Smooth muscle cell (in vitro differentiated cells): ENCODE measurements around the gene CR1L. TPM values are rescaled to one million over a fixed set of nuclear protein-coding genes. Genes with fewer than 3 reads are reported as not detected.
A peak's percentile ranks its signal among the peaks of the same experiment; 100 is the strongest.
"Not testable (repeated sequence)": the region's sequence is repeated elsewhere in the genome, so short reads cannot be mapped to it uniquely, and the experiment has no call there.

Source experiments
- DNase-seq: peaks from one replicate; lab custom pipeline; 2025; ENCODE audit not compliant: unreplicated experiment; lab: John Stamatoyannopoulos, UW
- H2AFZ ChIP-seq: fragments of 200-600 bp; sonication (generic); 2 replicates; pipeline ENCODE4 v1.6.0; 2016; ENCODE audit warnings: antibody characterized with exemption, low read depth, mild to moderate bottlenecking
- H3F3A ChIP-seq: fragments of 200-600 bp; sonication (generic); 2 replicates; pipeline ENCODE4 v1.6.0; 2017; ENCODE audit warnings: antibody characterized with exemption, low read depth
- H3K27ac ChIP-seq: fragments of 200-600 bp; sonication (generic); 2 replicates; pipeline ENCODE4 v1.5.1; 2016; ENCODE audit warnings: low read depth, mild to moderate bottlenecking
- H3K27me3 ChIP-seq: fragments of 200-600 bp; sonication (generic); 2 replicates; pipeline ENCODE4 v1.6.1; 2016; ENCODE audit warnings: low read depth, mild to moderate bottlenecking
- H3K36me3 ChIP-seq: fragments of 200-600 bp; sonication (generic); 2 replicates; pipeline ENCODE4 v1.5.1; 2016; ENCODE audit warnings: low read depth
- H3K4me1 ChIP-seq: fragments of 200-600 bp; sonication (generic); 2 replicates; pipeline ENCODE4 v1.5.1; 2016; ENCODE audit warnings: low read depth
- H3K4me2 ChIP-seq: fragments of 200-600 bp; sonication (generic); 2 replicates; pipeline ENCODE4 v1.6.0; 2016; ENCODE audit warnings: mild to moderate bottlenecking
- H3K4me3 ChIP-seq: fragments of 200-600 bp; sonication (generic); 2 replicates; pipeline ENCODE4 v1.5.1; 2016; ENCODE audit warnings: mild to moderate bottlenecking
- H3K79me2 ChIP-seq: fragments of 200-600 bp; sonication (generic); 2 replicates; pipeline ENCODE4 v1.6.0; 2016; ENCODE audit warnings: low read depth, mild to moderate bottlenecking
- H3K9ac ChIP-seq: fragments of 200-600 bp; sonication (generic); 2 replicates; pipeline ENCODE4 v1.6.0; 2016; ENCODE audit warnings: low read depth
- H3K9me3 ChIP-seq: fragments of 200-600 bp; sonication (generic); replicated peaks from 2 replicates; pipeline ENCODE4 v1.5.1; 2016; ENCODE audit warnings: low read depth
- H4K20me1 ChIP-seq: fragments of 200-600 bp; sonication (generic); 2 replicates; pipeline ENCODE4 v1.6.0; 2016; ENCODE audit warnings: low read depth
- CTCF ChIP-seq: fragments of 200-600 bp; sonication (generic); IDR thresholded peaks from 2 replicates; pipeline ENCODE4 v1.5.1; 2017; ENCODE audit warnings: borderline replicate concordance, mild to moderate bottlenecking, antibody characterized with exemption; ENCODE audit not compliant: insufficient read depth, poor library complexity, severe bottlenecking
- WGBS: methylation state at CpG from one replicate; pipeline ENCODE4 v1.1.7; 2016; ENCODE audit warnings: low lambda C conversion rate; 5-methylcytosine and 5-hydroxymethylcytosine counted together
- polyA plus RNA-seq: library from polyadenylated mRNA; unstranded; fragments of >200 nt; fragmentation: Nextera tagmentation; extraction: Ambion mirVana; gene quantifications from 2 replicates; pipeline ENCODE4 v1.2.1, GENCODE V29; 2016
- total RNA-seq: library from RNA; depleted of rRNA; stranded (reverse); fragments of >200 nt; gene quantifications from 2 replicates; pipeline ENCODE4 v1.2.3, GENCODE V29; 2014

Gene CR1L
- total and polyA plus RNA-seq, 2 experiments from 2014 or later = 0.95 TPM; not detected in 1

GRCh38 chr1:207633226-207633625 is 11.7 kb upstream of the CR1L start:
- Histone ChIP-seq H3K4me2 (no peak overlapping the region), H3K9ac (no peak overlapping the region), H3K27ac (no peak overlapping the region), H3K9me3 (no peaks in the 10 kb centered on the region), H2AFZ (no peak overlapping the region), H3K27me3 (peaks cover 3% of the 10 kb centered on the region), H3K4me1 (peaks cover 15% of the 10 kb centered on the region), H3K79me2 (no peaks in the 10 kb centered on the region), H4K20me1 (no peaks in the 10 kb centered on the region), H3F3A (no peaks in the 10 kb centered on the region), H3K36me3 (no peaks in the 10 kb centered on the region), H3K4me3 (no peak overlapping the region)
- TF ChIP-seq CTCF = no peak
- DNase-seq = no peak

GRCh38 chr1:207633699-207634289 is 11.1 kb upstream of the CR1L start:
- H2AFZ ChIP-seq, H3K4me3 ChIP-seq, H3F3A ChIP-seq, H3K27me3 ChIP-seq, H3K9me3 ChIP-seq, H3K9ac ChIP-seq, H4K20me1 ChIP-seq, H3K4me2 ChIP-seq, H3K36me3 ChIP-seq, DNase-seq, H3K79me2 ChIP-seq, H3K27ac ChIP-seq: not testable (repeated sequence)
- H3K4me1 ChIP-seq = peaks cover 15% of the 10 kb centered on the region
- WGBS = 30% methylated on average over 12 of the region's 12 CpGs

GRCh38 chr1:207634293-207634692 is 10.6 kb upstream of the CR1L start:
- H4K20me1 ChIP-seq, H3F3A ChIP-seq, H3K27ac ChIP-seq, DNase-seq, H3K36me3 ChIP-seq, H3K79me2 ChIP-seq, H3K9me3 ChIP-seq, H2AFZ ChIP-seq, H3K4me3 ChIP-seq, H3K27me3 ChIP-seq, H3K9ac ChIP-seq, H3K4me2 ChIP-seq: not testable (repeated sequence)
- 86% methylated on average over 6 of the region's 6 CpGs for WGBS
- peaks cover 15% of the 10 kb centered on the region for H3K4me1 ChIP-seq

- not testable (repeated sequence) for H3K79me2 ChIP-seq, H3K4me3 ChIP-seq, H3K9me3 ChIP-seq, DNase-seq, H3K4me2 ChIP-seq, H3K27ac ChIP-seq, H3F3A ChIP-seq, H3K27me3 ChIP-seq, H3K9ac ChIP-seq, H4K20me1 ChIP-seq, H3K36me3 ChIP-seq
- Histone ChIP-seq H3K4me1 (peaks cover 15% of the 10 kb centered on the region), H2AFZ (peak overlapping the region; percentile 16)
- 61% methylated on average over 7 of the region's 7 CpGs for WGBS
Observed at GRCh38 chr1:207635569-207636186, 9.3 kb upstream of the CR1L start.

GRCh38 chr1:207638487-207639145 is 6.3 kb upstream of the CR1L start:
- H3K9ac ChIP-seq, DNase-seq, H3K36me3 ChIP-seq, H3F3A ChIP-seq, H3K27ac ChIP-seq, H2AFZ ChIP-seq, H3K4me2 ChIP-seq, H3K4me3 ChIP-seq, H3K79me2 ChIP-seq, H3K27me3 ChIP-seq, H4K20me1 ChIP-seq, H3K4me1 ChIP-seq, H3K9me3 ChIP-seq: not testable (repeated sequence)
- 84% methylated on average over 9 of the region's 9 CpGs for WGBS

- WGBS = 86% methylated on average over 5 of the region's 5 CpGs
- not testable (repeated sequence) for DNase-seq, H3F3A ChIP-seq, H2AFZ ChIP-seq, H3K27ac ChIP-seq, H3K4me1 ChIP-seq, H3K4me3 ChIP-seq, H3K36me3 ChIP-seq, H3K9ac ChIP-seq, H3K9me3 ChIP-seq, H4K20me1 ChIP-seq, H3K4me2 ChIP-seq, H3K27me3 ChIP-seq, H3K79me2 ChIP-seq
Observed at GRCh38 chr1:207639362-207639761, 5.6 kb upstream of the CR1L start.
